SKM-1 (cell line): Measurements from ENCODE around the gene REPS2.

ENCODE experiments used
- DNase-seq: peaks from one replicate; lab custom pipeline; 2025; ENCODE audit not compliant: unreplicated experiment; lab: John Stamatoyannopoulos, UW

The REPS2 gene

DNA sequence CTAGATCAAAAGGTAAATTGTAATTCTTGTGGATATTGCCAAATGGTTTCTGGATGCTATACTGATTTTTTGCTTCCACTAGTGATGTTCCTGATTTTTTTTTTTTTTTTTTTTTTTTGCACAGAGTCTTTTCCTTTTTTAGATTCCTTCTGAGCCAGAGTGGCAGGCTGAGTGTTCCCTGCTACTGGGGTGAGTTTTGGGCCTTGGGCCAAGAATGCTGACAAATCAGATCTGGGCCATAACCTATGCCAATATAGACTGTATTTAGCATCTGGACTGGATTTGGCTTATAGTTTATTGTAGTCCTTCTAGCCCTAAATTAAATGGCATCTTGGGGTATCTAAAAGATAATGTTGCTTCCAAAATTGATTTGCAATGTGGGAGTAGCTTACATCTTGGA is 52.8 kb downstream of the REPS2 start:
- DNase-seq, result no peak

DNA sequence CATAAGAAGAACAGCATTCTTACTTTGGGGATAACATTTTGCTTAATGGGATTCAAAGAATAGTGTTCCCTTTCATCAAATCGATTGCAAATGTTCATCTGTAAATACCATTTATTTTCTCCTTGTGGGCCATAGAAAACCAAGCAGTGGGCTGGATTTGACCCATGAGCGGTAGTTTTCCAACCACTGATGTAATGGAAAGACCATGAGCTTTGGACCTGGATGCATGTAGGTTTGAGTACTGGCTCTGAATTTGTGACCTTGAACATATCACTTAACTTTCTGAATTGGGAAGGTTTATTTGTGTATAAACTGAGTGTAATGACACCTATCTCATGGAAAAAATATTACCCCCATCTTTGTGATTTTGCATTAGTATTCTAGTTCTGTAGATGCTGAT is 54.3 kb downstream of the REPS2 start:
- no peak for DNase-seq

GRCh38 chrX:17005712-17006368 is 59.4 kb downstream of the REPS2 start:
- peak; percentile 49 for DNase-seq

DNA sequence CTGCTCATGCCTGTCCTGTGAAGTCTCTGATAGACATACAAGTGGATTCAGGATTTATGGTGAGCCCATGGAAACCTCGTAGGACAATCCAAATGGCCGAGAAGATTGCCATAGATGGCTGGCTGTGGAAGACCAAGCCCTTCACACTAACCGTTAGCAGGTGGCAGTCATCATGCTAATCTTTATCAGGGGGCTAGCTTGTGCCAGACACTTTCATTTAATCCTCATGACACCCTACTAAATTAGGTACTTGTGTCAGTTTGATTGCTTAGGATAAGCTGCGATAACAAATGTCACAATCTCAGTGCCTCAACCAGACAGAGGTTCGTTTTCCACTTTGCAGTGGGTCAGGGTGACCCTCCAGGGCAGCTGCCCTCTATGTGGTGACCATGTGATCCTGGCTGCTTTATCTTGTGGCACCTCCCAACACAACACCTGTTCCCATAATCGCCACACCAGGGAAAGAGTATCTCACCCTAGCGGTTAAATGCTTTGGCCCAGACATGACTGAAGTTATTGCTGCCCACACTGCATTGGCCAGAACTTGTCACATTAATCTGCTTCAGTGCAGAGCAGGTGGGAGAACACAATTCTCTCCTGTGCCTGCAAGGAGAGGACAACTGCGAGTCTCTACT is 60.8 kb downstream of the REPS2 start:
- no peak for DNase-seq

GRCh38 chrX:17009856-17010625 is 63.6 kb downstream of the REPS2 start:
- DNase-seq, result no peak

GRCh38 chrX:17012465-17012864 is 66.0 kb downstream of the REPS2 start:
- DNase-seq, result no peak

DNA sequence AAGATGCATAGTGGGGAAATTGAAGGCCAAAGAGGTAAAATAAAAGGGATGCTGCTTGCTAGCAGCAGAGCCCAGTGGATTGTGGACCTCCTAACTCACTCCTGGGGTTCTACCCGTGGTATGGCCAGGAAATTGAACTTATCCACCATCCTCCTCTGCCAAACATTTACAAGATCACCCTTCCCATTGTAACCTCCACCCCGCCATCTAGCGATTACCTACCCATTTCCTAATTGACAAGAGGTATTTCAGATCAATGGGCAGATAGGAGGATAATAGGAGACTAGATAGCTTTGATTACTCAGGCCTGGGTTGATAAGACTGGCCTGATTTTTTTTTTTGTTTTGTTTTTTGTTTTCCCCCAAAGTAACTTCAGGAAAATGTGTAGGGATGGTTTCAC is 67.8 kb downstream of the REPS2 start:
- no peak for DNase-seq

DNA sequence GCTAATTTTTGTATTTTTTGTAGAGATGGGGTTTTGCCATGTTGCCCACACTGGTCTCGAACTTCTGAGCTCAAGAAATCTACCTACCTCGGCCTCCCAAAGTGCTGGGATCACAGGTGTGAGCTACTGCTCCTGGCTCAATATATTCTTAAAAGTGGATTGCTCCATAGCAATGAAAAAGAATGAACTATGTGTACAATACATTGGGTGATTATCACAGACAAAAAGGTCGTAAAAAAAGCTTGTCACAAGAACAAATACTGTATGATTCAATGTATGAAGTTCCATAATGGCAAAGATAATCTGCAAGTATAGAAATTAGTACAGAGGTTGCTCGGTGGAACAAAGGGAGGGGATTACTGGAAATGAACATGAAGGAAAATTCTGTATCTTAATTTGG is 70.7 kb downstream of the REPS2 start:
- DNase-seq, result no peak

- no peak for DNase-seq
Measured at GRCh38 chrX:17020356-17020755, 73.9 kb downstream of the REPS2 start.

GRCh38 chrX:17020851-17021821 is 74.7 kb downstream of the REPS2 start:
- no peak for DNase-seq

- no peak for DNase-seq
Measured at GRCh38 chrX:17021851-17022604, 75.6 kb downstream of the REPS2 start.

DNA sequence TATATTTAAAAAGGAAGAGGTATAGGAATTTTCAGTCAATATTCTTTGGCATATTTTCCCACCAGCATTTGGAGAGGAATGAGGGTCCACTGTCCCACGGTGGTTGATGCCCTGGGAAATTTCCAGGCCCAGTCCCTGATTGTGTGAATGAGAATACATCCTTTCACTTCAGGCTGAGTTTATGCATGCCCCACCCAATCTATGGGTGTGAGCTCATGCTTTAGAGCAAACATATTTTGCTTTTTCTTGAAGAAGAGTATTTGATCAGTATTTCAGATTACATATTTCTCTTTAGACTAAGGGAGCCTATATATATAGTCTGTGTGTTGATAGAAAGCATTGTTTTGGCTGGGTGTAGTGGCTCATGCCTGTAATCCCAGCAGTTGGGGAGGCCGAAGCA is 77.2 kb downstream of the REPS2 start:
- DNase-seq, result no peak

GRCh38 chrX:17024886-17025285 is 78.4 kb downstream of the REPS2 start:
- no peak for DNase-seq

GRCh38 chrX:17025621-17026302 is 79.3 kb downstream of the REPS2 start:
- DNase-seq, result no peak

GRCh38 chrX:17027931-17028330 is 81.5 kb downstream of the REPS2 start:
- no peak for DNase-seq

DNA sequence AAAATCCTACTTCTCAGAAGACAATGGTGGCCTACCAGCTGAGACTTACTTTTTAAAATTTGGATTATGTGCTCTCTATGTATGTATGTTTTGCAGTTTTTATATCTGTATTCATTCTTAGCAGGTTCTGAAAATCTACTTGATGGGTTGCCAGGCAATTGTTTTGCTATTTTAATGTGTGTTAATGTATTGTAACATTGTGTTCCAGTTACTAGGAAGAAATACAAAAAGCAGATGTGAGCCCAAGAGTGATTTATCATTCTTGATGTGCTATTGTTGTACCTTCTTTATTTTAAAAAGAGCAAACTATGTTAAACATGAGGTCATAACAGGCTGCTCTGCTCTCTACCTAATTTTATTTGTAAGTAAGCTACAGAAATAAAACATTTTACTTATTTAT is 81.9 kb downstream of the REPS2 start:
- no peak for DNase-seq

DNA sequence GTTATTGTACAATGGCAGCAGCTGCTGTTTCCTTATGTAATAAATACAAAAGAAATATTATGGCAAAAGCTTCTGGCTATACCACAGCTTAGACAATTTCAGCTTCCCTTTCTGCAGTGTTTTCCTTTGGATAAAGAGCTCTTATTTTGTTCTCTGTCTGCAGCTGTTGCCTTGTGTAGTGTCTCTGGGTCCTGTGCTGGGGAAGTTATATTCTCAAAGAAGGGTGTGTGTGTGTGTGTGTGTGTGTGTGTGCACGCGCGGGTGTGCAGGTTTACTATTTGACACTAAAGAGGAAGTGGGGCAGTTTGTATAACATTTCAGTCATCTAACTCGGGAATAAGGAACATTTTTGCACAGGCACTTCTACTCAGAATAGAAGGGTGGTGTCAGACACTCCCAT is 83.6 kb downstream of the REPS2 start:
- no peak for DNase-seq

DNA sequence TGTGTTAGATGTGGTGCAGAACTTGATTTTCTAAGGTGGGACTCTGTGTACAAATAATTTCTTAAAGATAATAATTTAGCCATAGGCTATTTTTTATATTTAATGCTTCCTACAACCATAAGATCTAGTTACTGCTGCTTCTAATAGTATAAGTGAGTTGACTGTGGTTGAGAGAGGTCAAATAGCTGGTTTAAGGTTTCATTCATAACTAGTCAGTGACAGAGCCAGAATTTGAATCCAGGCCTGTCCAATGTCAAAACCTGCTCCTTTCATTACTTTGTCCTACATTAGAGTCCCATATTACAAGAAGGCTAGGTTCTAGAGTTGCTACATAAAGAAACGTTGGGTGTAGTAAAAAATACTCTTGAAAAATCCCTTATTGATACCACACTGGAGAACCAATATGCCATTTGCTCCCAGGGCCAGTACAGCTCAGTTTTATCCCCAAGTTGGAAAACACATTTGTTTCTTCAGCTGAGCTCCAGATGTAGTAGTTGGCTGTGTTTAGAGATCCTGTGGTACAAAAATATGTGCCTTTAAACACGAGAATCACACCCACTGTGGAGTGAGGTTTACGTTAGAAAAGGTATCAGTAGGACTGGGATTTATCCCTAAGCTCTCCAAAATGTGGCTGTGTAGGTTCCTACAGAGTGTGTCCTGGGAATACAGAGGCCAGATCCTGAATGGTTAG is 84.3 kb downstream of the REPS2 start:
- DNase-seq, result no peak

DNA sequence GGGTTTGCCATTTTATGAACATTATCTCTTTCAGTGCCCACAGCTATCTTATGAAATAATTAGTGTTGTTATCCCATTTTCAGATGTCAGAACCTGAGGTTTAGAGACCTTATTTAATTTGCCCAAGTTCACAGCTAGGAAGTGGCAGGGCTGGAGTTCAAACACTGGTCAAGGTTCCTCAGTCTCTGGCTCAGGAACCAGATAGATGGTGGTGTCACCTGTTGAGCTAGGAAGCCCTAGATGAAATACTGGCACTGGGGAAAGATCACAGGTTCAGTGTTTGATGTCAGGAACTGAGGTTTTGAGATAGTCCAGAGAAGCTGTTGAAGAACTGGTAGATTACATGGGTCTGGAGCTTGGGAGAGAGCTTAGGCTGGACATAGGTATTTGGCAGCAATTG is 85.4 kb downstream of the REPS2 start:
- no peak for DNase-seq
